Uterus (tissue), 2 donors: ENCODE measurements around the gene PKD1L1.

Source experiments
- CTCF ChIP-seq, 4 experiments: fragments of 200-600 bp in 2 of 4; fragments of 450-650 bp in 2 of 4; sonication (generic) in 2 of 4; IDR thresholded peaks; one replicate each; pipeline ENCODE4 v1.5.1; 2016 to 2019; ENCODE audit warnings: antibody characterized with exemption in 4 of 4, mild to moderate bottlenecking in 2 of 4, moderate library complexity in 1 of 4
- POLR2A ChIP-seq, 2 donors: fragments of 450-650 bp; IDR thresholded peaks; one replicate each; pipeline ENCODE4 v1.6.1; 2016; ENCODE audit warnings: antibody characterized with exemption in 2 of 2, mild to moderate bottlenecking in 1 of 2, moderate library complexity in 1 of 2

DNA sequence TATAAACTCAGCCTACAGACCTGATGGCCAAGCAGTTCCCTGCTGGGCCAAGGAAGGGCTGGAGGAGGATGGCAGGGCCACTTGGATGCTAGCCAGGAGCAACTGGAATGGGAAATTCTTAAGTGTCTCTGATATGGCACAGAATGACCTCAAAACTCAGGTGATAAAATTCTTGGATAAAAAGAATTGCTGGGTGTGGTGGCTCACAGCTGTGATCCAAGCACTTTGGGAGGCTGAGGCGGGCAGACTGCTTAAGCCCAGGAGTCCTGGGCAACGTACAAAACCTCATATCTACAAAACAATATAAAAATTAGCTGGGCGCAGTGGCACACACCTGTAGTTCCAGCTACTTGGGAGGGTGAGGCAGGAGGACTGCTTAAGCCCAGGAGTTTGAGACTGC, 14.0 kb upstream of the PKD1L1 start:
- no peak for TF ChIP-seq CTCF (IDR thresholded peaks at IDR 0.05)
- TF ChIP-seq POLR2A (IDR thresholded peaks at IDR 0.05): no peak
